SU-DHL-6 (cell line): ENCODE measurements around the gene TAF9B.

Experiments
- EZH2phosphoT487 ChIP-seq: fragments of 200-600 bp; sonication (generic), shearing (Covaris generic); conservative IDR thresholded peaks from 2 replicates; pipeline ENCODE4 v1.6.1; 2018; ENCODE audit warnings: mild to moderate bottlenecking, antibody characterized with exemption, low read length, moderate library complexity, mixed read lengths
- TF ChIP-seq, protein P1 (sequence below): fragments of 200-600 bp; sonication (generic); IDR thresholded peaks from one replicate; pipeline ENCODE4 v1.5.1; 2017; ENCODE audit warnings: antibody characterized with exemption, mild to moderate bottlenecking, low read length, moderate library complexity; ENCODE audit not compliant: insufficient read depth, poor library complexity, severe bottlenecking

- no peak for TF ChIP-seq EZH2phosphoT487
- TF ChIP-seq, protein P1, sequence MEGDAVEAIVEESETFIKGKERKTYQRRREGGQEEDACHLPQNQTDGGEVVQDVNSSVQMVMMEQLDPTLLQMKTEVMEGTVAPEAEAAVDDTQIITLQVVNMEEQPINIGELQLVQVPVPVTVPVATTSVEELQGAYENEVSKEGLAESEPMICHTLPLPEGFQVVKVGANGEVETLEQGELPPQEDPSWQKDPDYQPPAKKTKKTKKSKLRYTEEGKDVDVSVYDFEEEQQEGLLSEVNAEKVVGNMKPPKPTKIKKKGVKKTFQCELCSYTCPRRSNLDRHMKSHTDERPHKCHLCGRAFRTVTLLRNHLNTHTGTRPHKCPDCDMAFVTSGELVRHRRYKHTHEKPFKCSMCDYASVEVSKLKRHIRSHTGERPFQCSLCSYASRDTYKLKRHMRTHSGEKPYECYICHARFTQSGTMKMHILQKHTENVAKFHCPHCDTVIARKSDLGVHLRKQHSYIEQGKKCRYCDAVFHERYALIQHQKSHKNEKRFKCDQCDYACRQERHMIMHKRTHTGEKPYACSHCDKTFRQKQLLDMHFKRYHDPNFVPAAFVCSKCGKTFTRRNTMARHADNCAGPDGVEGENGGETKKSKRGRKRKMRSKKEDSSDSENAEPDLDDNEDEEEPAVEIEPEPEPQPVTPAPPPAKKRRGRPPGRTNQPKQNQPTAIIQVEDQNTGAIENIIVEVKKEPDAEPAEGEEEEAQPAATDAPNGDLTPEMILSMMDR: no peak
Observed at GRCh38 chrX:78139160-78140123, at the start of gene TAF9B.
